HCT116 (cell line): ENCODE results near the gene IQCK.

ENCODE experiments used
- CTCF ChIP-seq, 3 experiments: fragments of 200-600 bp in 1 of 3; sonication (generic) in 1 of 3; IDR thresholded peaks in 2 of 3; conservative IDR thresholded peaks in 1 of 3; 2 replicates each; pipeline ENCODE4 v1.5.1; 2012 to 2017; ENCODE audit warnings: low read depth in 2 of 3, low read length in 2 of 3, antibody characterized with exemption in 1 of 3, borderline replicate concordance in 1 of 3, control low read depth in 1 of 3, mild to moderate bottlenecking in 1 of 3, mixed read lengths in 1 of 3, mixed run types in 1 of 3, moderate library complexity in 1 of 3; ENCODE audit not compliant: insufficient read depth in 1 of 3
- EZH2 ChIP-seq: fragments of 200-600 bp; sonication (generic); IDR thresholded peaks from 2 replicates; pipeline ENCODE4 v1.6.1; 2017; ENCODE audit warnings: antibody characterized with exemption, mixed run types
- POLR2A ChIP-seq: IDR thresholded peaks from 2 replicates; pipeline ENCODE4 v1.7.0; 2011; ENCODE audit warnings: borderline replicate concordance; ENCODE audit not compliant: insufficient read depth, insufficient read length; ENCODE audit errors: extremely low read depth
- POLR2AphosphoS5 ChIP-seq: IDR thresholded peaks from 2 replicates; pipeline ENCODE4 v1.6.1; 2011; ENCODE audit warnings: mild to moderate bottlenecking, low read depth, low read length, moderate library complexity
- RAD21 ChIP-seq: IDR thresholded peaks from 2 replicates; pipeline ENCODE4 v1.6.1; 2012; ENCODE audit warnings: low read depth, mild to moderate bottlenecking
- TF ChIP-seq, protein P1 (sequence below): IDR thresholded peaks from 2 replicates; pipeline ENCODE4 v1.6.1; 2012

- TF ChIP-seq CTCF (IDR thresholded peaks at IDR 0.05 in 2 of 3, conservative IDR thresholded peaks at IDR 0.05 in 1 of 3; ENCODE audit: borderline replicate concordance in 1 of 3, insufficient read depth in 1 of 3, low read depth in 2 of 3, low read length in 2 of 3), result no peak
- TF ChIP-seq EZH2, result no peak
- TF ChIP-seq RAD21, result no peak
- no peak for TF ChIP-seq POLR2AphosphoS5
- no peak for TF ChIP-seq POLR2A
- TF ChIP-seq, protein P1, sequence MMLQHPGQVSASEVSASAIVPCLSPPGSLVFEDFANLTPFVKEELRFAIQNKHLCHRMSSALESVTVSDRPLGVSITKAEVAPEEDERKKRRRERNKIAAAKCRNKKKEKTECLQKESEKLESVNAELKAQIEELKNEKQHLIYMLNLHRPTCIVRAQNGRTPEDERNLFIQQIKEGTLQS, result no peak
Observed at GRCh38 chr16:19898166-19898565, 180.1 kb downstream of the IQCK start.
